DND-41 (cell line): ENCODE measurements around the gene ZIC4.

Experiments used
- EZH2 ChIP-seq: IDR thresholded peaks from 3 replicates; pipeline ENCODE4 v1.6.1; 2012; ENCODE audit warnings: borderline replicate concordance, low read depth, mild to moderate bottlenecking, moderate library complexity, low read length, inconsistent platforms; ENCODE audit not compliant: severe bottlenecking
- TF ChIP-seq, protein P1 (sequence below): IDR thresholded peaks from 2 replicates; pipeline ENCODE4 v1.5.1; 2012; ENCODE audit warnings: borderline replicate concordance, low read length, moderate library complexity, mild to moderate bottlenecking; ENCODE audit not compliant: poor library complexity, severe bottlenecking; ENCODE audit errors: extremely low read depth

DNA sequence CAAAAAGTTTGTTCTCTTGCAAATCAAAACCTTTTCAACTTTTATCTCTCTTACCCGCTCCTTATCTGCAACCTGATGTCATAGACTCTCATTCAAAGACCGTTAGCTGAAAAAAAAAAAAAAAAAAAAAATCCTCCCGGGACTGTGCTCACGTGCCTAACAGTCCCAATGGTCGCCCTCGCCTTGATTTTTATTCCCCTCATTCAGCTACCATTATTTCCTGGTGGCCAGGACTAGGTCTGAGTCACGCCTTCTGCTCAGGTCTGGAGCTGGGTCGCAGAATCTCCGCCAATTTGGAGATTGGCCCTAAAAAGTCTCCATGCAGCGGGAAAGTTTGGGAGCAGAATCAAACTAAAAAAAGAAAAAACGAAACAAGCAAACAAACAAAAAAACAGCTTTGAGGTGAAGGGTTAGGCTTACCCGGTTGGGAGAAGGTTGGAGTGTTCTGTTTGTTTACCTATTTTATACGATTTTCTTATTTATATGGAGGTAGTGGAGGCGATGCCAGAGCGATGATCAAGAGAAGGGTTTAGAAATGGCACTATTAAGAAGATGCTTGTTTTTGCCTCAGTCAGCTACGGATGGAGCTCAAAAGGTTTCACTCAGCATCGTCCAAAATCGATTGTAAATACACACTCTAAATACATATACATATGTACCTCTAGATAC, 51.1 kb downstream of the ZIC4 start:
- TF ChIP-seq, protein P1, sequence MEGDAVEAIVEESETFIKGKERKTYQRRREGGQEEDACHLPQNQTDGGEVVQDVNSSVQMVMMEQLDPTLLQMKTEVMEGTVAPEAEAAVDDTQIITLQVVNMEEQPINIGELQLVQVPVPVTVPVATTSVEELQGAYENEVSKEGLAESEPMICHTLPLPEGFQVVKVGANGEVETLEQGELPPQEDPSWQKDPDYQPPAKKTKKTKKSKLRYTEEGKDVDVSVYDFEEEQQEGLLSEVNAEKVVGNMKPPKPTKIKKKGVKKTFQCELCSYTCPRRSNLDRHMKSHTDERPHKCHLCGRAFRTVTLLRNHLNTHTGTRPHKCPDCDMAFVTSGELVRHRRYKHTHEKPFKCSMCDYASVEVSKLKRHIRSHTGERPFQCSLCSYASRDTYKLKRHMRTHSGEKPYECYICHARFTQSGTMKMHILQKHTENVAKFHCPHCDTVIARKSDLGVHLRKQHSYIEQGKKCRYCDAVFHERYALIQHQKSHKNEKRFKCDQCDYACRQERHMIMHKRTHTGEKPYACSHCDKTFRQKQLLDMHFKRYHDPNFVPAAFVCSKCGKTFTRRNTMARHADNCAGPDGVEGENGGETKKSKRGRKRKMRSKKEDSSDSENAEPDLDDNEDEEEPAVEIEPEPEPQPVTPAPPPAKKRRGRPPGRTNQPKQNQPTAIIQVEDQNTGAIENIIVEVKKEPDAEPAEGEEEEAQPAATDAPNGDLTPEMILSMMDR, result no peak
- no peak for TF ChIP-seq EZH2
